Stimulated activated CD8-positive, alpha-beta memory T cell treated with anti-CD3 and anti-CD28 coated beads, Interleukin-12 subunit alpha, Interleukin-12 subunit beta, amount 100 ng/mL, for 24 hours (primary cell): ENCODE measurements around the gene DNAJC4.

Experiments used
- DNase-seq: peaks from one replicate; pipeline ENCODE4 v3.0.0-alpha.2; 2020; ENCODE audit errors: extremely low read depth

Gene DNAJC4

DNA sequence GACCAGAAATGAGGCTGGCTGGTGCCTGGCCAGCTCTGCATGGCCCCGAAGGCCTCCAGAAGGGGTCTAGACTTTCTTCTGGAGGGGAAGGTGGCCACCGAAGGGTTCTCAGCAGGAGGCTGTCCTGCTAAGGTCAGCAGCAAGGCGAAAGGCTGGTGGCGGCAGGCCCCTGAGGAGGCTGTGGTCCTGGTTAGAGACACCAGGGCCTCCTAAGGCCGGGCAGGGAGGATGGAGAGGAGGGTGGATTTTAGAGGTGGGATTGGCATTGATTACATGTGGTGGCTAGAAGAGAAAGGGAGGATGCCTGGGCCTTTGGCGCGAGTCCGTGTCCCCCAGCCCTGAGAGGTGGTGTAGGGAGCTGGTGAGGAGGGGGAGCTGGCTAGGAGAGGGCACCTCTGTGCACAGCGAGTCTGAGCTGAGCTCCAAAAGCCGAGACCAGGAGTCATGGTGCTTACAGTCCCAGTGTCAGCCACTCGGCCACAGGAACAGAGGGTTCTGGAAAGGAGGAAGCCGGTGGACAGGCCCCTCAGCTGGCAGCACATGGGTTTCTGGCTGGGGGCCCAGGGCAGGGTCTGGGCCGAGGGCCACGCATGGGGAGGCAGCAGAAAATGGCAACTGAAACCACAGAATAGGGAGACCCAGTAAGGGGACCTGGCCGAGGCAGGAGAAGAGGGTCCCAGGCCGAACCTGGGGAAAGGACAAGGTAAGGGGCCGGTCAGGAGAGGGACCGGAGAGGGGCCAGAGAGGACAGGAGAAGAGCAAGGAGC is 21.4 kb upstream of the DNAJC4 start:
- no peak for DNase-seq

DNA sequence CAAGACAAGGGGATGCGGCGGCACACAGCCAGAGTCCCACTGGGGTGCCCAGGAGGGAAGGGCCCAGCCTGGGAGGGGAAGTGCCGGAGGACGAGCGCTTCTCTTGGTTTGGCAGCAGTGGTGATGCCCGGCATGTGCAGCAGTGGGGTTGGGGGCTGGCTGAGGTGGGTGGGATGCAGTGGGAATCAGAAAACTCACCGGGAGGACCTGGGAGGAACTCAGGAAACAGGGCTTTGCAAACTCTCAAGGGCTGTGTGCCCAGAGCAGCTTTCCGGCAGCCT is 20.8 kb upstream of the DNAJC4 start:
- no peak for DNase-seq

GRCh38 chr11:64210301-64211020 is 19.9 kb upstream of the DNAJC4 start:
- no peak for DNase-seq

- no peak for DNase-seq
These were observed 19.0 kb upstream of the DNAJC4 start for GRCh38 chr11:64211181-64211872.

DNA sequence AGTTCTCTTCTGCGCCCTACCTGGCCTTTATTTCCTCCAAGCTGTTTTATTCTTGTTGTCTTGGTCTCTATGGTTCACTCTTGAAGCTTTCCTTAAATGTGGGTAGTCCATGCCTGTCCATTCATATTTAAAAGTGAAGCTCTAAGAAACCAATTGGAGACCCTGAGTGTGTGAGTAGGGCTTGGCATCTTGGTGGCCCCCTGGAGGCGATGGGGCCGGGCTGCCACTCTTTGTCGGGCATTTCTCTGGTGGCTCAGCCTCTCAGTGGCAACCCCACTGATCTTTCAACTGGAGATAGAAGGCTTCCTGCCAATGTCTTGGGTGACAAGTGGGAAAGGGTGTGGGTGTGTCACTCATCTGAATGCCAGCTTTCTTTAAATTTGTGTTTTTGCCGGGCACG is 13.5 kb upstream of the DNAJC4 start:
- no peak for DNase-seq

GRCh38 chr11:64218628-64219353 is 11.6 kb upstream of the DNAJC4 start:
- no peak for DNase-seq

DNA sequence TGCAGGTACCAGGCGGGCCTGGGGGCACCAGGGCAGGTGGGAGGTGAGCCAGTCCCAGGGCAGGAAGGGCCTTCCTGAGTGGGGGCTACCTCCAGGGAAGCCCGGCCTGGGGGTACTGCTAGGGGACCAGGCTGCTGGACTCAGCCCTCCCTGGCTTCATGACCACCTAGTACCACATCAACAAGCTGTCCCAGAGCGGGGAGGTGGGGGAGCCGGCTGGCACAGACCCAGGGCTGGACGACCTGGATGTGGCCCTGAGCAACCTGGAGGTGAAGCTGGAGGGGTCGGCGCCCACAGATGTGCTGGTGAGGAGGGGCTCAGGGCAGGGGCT is 11.0 kb upstream of the DNAJC4 start:
- no peak for DNase-seq

GRCh38 chr11:64219755-64220154 is 10.6 kb upstream of the DNAJC4 start:
- no peak for DNase-seq

GRCh38 chr11:64220271-64220670 is 10.1 kb upstream of the DNAJC4 start:
- DNase-seq: no peak

DNA sequence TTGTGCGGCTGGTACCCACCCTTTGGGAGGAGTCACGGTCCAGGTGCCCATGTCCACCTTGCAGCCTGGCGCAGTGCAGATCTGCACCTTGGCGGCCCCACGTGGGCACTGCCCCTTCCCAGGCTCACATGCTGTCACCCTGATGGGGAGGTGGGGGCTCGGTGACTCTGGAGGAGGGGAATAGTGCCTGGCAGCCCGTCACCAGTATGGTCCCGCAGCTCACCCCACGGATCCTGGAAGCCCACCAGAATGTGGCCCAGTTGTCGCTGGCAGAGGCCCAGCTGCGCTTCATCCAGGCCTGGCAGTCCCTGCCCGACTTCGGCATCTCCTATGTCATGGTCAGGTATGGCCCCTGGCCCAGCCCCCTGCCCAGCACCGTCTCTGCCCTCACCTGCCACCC is 9.6 kb upstream of the DNAJC4 start:
- no peak for DNase-seq

DNA sequence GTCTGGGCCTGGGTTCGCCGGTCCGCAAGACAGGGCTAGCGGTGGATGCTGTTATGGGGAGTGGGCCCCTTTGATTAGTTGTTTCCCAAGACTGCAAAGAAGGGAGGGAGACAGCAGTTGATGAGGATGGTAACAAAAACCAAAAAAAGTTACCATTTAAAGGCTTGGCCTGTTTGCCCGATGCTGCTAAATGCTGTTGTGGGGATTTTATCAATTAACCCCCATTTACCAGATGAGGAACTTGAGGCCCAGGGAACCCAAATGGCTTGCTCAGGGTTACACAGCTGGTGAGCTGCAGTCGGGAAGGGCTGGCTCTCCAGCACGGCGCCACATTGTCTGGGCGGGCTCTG is 7.7 kb upstream of the DNAJC4 start:
- no peak for DNase-seq

DNA sequence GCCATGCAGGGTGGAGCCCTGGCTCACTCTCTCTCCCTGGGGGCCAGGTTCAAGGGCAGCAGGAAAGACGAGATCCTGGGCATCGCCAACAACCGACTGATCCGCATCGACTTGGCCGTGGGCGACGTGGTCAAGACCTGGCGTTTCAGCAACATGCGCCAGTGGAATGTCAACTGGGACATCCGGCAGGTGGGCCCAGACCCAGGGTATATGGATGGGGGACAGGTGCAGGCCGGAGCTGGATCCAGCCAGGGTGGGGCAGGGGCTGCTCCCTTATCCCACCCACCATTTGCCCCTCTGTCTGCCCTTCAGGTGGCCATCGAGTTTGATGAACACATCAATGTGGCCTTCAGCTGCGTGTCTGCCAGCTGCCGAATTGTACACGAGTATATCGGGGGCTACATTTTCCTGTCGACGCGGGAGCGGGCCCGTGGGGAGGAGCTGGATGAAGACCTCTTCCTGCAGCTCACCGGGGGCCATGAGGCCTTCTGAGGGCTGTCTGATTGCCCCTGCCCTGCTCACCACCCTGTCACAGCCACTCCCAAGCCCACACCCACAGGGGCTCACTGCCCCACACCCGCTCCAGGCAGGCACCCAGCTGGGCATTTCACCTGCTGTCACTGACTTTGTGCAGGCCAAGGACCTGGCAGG is 7.2 kb upstream of the DNAJC4 start:
- DNase-seq: no peak

- DNase-seq: no peak
These were observed 6.0 kb upstream of the DNAJC4 start for GRCh38 chr11:64224151-64224890.

GRCh38 chr11:64224891-64225607 is 5.3 kb upstream of the DNAJC4 start:
- DNase-seq: no peak

GRCh38 chr11:64225608-64226506 is 4.5 kb upstream of the DNAJC4 start, which contains the start of the genes NUDT22 and TRPT1:
NUDT22 (plus strand) TSS chr11:64226274; CDS start chr11:64226653, 379 bp downstream.
TRPT1 (minus strand) TSS chr11:64226186; CDS start chr11:64225860, 326 bp downstream.
- peak; percentile 87 for DNase-seq

GRCh38 chr11:64226507-64227051 is 3.8 kb upstream of the DNAJC4 start:
- DNase-seq: no peak

- no peak for DNase-seq
These were observed 2.9 kb upstream of the DNAJC4 start for GRCh38 chr11:64227405-64227956.

DNA sequence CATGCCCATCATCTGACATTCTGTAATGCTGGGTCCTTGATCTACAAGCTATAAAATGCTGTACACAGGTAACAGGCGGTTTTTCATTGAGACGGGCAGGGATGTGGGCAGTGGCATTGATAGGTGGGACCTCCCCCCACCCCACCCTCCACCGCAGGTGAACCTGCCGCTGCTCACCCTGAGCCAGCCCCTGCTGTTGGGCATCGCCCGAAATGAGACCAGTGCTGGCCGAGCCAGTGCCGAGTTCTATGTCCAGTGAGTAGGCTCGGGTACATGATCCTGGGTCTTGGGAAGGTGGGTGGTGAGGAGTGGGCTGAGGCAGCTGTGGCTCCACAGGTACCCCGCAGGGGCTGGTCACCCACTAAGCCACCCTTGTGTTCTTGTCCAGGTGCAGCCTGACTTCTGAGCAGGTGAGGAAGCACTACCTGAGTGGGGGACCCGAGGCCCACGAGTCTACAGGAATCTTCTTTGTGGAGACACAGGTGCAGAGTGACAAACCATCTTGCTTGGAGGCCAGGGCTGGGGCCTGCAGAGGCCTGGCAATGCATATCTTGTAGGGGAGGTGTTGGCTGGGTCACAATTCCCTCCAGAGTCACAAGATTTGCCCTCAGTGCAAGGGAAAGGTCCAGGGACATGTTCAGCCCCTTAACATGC is 1.1 kb upstream of the DNAJC4 start:
- no peak for DNase-seq
